ENCODE measurements around the gene KCTD21. TPM values are rescaled to one million over a fixed set of nuclear protein-coding genes. Genes with fewer than 3 reads are reported as not detected.

The KCTD21 gene
- total RNA-seq, 3 donors from 2014 or later = 8.5 to 13.1 (median 8.8) TPM

- no peaks in the 10 kb centered on the region for H3K9me3 ChIP-seq
- no peaks in the 10 kb centered on the region for H3K4me1 ChIP-seq
- H3K36me3 ChIP-seq = no peaks in the 10 kb centered on the region
- no peak for DNase-seq (ENCODE audit: low spot score in 2 of 2)
- H3K27ac ChIP-seq = no peak overlapping the region
- TF ChIP-seq, protein P1, sequence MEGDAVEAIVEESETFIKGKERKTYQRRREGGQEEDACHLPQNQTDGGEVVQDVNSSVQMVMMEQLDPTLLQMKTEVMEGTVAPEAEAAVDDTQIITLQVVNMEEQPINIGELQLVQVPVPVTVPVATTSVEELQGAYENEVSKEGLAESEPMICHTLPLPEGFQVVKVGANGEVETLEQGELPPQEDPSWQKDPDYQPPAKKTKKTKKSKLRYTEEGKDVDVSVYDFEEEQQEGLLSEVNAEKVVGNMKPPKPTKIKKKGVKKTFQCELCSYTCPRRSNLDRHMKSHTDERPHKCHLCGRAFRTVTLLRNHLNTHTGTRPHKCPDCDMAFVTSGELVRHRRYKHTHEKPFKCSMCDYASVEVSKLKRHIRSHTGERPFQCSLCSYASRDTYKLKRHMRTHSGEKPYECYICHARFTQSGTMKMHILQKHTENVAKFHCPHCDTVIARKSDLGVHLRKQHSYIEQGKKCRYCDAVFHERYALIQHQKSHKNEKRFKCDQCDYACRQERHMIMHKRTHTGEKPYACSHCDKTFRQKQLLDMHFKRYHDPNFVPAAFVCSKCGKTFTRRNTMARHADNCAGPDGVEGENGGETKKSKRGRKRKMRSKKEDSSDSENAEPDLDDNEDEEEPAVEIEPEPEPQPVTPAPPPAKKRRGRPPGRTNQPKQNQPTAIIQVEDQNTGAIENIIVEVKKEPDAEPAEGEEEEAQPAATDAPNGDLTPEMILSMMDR (IDR thresholded peaks at IDR 0.05) = no peak
- intact Hi-C loops (cut with DNase I; ENCODE audit: low total_unique reads) = no loop called here
- H3K4me3 ChIP-seq = no peak overlapping the region
- H3K27me3 ChIP-seq = no peaks in the 10 kb centered on the region
Measured at GRCh38 chr11:78170874-78171549, 17.4 kb downstream of the KCTD21 start.

DNA sequence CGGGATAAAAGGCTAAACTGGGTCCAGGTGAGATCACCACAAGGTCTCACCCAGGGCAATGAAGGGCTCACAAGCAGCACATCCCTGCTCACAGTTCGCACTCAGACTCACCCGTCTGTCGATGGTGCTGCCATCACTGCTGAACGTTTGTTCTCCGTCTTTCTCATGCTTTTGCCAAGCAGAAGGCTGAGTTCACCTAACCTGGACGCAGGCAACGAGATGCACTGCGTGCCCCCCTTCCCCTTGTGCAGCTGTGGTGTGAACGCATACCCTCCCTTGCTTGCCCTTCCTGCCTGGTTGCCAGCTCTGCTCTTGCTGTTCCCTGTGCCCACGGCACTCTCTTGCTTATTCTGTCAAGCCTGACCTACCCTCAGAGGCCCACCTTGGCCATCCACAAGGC is 18.0 kb downstream of the KCTD21 start:
- Histone ChIP-seq H3K4me3 (no peak overlapping the region), H3K36me3 (no peaks in the 10 kb centered on the region), H3K27me3 (no peaks in the 10 kb centered on the region), H3K9me3 (no peaks in the 10 kb centered on the region), H3K27ac (peak overlapping the region in 1 of 2 donors; percentile 92), H3K4me1 (no peaks in the 10 kb centered on the region)
- DNase-seq (ENCODE audit: low spot score in 2 of 2) = no peak
- TF ChIP-seq POLR2AphosphoS5 (IDR thresholded peaks at IDR 0.05) = no peak
- TF ChIP-seq, protein P1 (IDR thresholded peaks at IDR 0.05) = no peak
- intact Hi-C loops (cut with DNase I; ENCODE audit: low total_unique reads) = no loop called here

DNA sequence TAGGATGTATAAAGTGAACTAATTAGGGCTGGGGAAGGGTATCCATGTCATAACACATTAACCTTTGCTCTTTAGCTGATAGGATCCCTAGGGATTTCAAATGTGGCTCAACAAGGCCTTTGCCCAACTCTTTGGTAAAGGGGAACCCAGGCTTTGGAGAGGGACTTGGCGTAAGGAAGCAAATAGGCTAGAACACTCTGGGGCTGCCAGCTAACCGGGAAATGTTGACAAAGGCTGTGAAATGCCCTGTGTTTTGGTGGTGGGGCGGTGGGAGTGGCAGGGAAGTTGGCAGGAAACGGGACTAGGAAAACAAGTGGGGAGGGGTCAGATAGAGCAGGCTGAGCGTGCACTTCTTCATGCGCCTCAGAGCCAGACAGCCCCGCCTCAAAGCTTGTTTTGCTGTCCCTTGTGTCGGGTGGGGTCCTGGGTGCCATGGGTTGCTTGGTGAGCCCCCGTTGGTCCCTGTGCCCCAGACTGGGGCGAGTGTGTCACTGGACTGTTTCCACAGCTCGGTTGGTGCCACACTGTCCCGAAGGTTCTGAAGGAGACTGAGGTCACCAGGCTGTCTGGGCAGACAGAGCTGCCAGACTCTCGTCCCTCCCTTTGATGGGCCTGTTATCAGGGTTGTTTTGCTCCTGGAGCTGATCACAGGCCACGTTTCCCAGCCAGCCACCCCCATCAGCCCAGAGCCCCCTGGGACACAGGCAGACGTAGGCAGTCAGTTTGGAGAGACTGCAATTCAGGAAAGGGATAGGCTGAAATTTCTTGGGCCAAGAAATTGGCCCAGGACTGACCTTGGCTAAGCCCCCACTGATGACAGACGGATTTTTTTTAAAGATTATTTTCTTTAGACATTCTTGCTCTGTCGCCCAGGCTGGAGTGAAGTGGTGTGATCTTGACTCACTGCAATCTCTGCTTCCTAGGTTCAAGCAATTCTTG is 19.6 kb downstream of the KCTD21 start:
- H3K36me3 ChIP-seq = no peaks in the 10 kb centered on the region
- H3K27me3 ChIP-seq = no peaks in the 10 kb centered on the region
- no peak overlapping the region for H3K4me3 ChIP-seq
- H3K4me1 ChIP-seq = no peaks in the 10 kb centered on the region
- no peaks in the 10 kb centered on the region for H3K9me3 ChIP-seq
- DNase-seq (ENCODE audit: low spot score in 2 of 2) = no peak
- TF ChIP-seq POLR2A (IDR thresholded peaks at IDR 0.05) (no peak), POLR2AphosphoS5 (IDR thresholded peaks at IDR 0.05) (peak; percentile 29 to 81 (median 55))
- TF ChIP-seq, protein P1 (IDR thresholded peaks at IDR 0.05) = no peak
- peak overlapping the region; percentile 79 to 92 for H3K27ac ChIP-seq
- intact Hi-C loops (cut with DNase I; ENCODE audit: low total_unique reads) = no loop called here

DNA sequence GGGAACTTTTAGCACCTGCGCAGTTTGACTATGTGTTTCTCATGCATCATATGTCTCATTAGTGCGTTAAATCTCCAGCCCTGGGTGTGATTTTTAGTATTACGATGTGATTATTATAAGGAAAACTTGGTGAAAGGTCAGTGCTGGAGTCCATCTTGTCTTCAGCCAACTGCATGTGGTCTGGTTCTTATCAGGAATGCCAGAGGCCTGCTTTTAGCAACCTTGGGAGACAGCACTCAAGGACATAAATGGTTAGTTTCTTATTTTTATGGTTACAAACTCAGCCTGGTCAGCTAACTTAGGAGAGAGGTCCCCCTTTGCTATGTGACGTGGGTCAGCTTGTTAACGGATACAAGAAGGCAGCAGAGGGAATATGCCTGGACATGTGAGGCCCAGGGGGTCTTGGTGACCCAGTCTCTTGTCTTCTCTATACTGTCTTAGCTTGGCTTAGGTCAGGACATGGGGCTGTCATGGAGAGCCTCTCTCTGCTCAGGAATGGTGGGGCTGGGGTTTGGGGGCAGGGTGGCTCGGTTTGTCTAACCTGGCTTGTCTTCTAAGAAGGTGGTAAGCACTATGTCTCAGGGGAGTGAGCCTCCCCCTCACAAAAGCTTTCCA is 21.5 kb downstream of the KCTD21 start:
- intact Hi-C loops (cut with DNase I; ENCODE audit: low total_unique reads) = no loop called here
- H3K4me3 ChIP-seq = no peak overlapping the region
- no peaks in the 10 kb centered on the region for H3K4me1 ChIP-seq
- peak overlapping the region in 1 of 2 donors; percentile 12 for H3K27ac ChIP-seq
- no peaks in the 10 kb centered on the region for H3K27me3 ChIP-seq
- H3K36me3 ChIP-seq = no peaks in the 10 kb centered on the region
- H3K9me3 ChIP-seq = no peaks in the 10 kb centered on the region
- DNase-seq (ENCODE audit: low spot score in 2 of 2) = no peak
- TF ChIP-seq POLR2A (IDR thresholded peaks at IDR 0.05) = no peak
- TF ChIP-seq, protein P1 (IDR thresholded peaks at IDR 0.05) = no peak
- TF ChIP-seq POLR2AphosphoS5 (IDR thresholded peaks at IDR 0.05) = no peak
